HCT116 (cell line): Measurements from ENCODE around the gene MYL12B. TPM values are rescaled to one million over a fixed set of nuclear protein-coding genes. Genes with fewer than 3 reads are reported as not detected.

Experiments
- ATAC-seq: fragments of 200-7000 bp; cut with Tn5 transposase; 2 replicates; pipeline ENCODE4 v1.9.1; 2020; ENCODE audit warnings: mild to moderate bottlenecking, moderate library complexity
- BruUV-seq: library from RNA; stranded (reverse); fragments of 400-500 nt; replicated peaks from 2 replicates; lab custom pipeline; 2021; lab: Mats Ljungman, UMichigan
- CTCF ChIA-PET: fragments of 300-600 bp; sonication (Branson Sonifier 250); formaldehyde crosslinking; loops from one replicate; lab custom pipeline; 2021; ENCODE audit warnings: antibody characterized with exemption; lab: Charles Lee
- POLR2A ChIA-PET: fragments of 300-600, 350-600 bp; sonication (Branson Sonifier 250); formaldehyde crosslinking; loops from one replicate; lab custom pipeline; 2021; ENCODE audit warnings: antibody characterized with exemption; lab: Charles Lee
- RAD21 ChIA-PET, 2 experiments: fragments of 300-600 bp; sonication (Branson Sonifier 250); formaldehyde crosslinking; loops; one replicate each; lab custom pipeline; 2023; ENCODE audit warnings: low total read pairs in 2 of 2; ENCODE audit not compliant: uncharacterized antibody in 2 of 2, unreplicated experiment in 2 of 2, low non-redundant PET in 1 of 2; lab: Charles Lee
- DNase-seq: peaks from one replicate; pipeline ENCODE4 v3.0.0-alpha.2; 2010; ENCODE audit warnings: low read depth, low spot score
- H2AFZ ChIP-seq: fragments of 200-600 bp; shearing (Covaris generic), sonication (generic); 2 replicates; pipeline ENCODE4 v1.6.1; 2017; ENCODE audit warnings: low read depth, mixed run types, mixed read lengths, antibody characterized with exemption, low read length; ENCODE audit not compliant: poor library complexity, severe bottlenecking
- H3K27ac ChIP-seq: 2 replicates; pipeline ENCODE4 v1.5.1; 2012; ENCODE audit warnings: low read depth, low read length
- H3K27me3 ChIP-seq: fragments of 200-600 bp; sonication (generic); 2 replicates; pipeline ENCODE4 v1.6.1; 2016; ENCODE audit warnings: mixed run types, low read length, mixed read lengths; ENCODE audit not compliant: insufficient read depth
- H3K36me3 ChIP-seq, 2 experiments: fragments of 200-500 bp in 1 of 2; fragments of 200-600 bp in 1 of 2; sonication (Bioruptor generic) in 1 of 2; sonication (generic) in 1 of 2; 2 replicates each; pipeline versions ENCODE4 v1.5.1 to v1.6.1; 2014 to 2016; ENCODE audit warnings: low read length in 2 of 2, inconsistent platforms in 1 of 2, mixed read lengths in 1 of 2, mixed run types in 1 of 2; ENCODE audit not compliant: insufficient read depth in 2 of 2, control insufficient read depth in 1 of 2
- H3K4me1 ChIP-seq, 2 experiments: fragments of 200-600 bp in 1 of 2; sonication (generic) in 1 of 2; 2 replicates each; pipeline versions ENCODE4 v1.5.1 to v1.6.1; 2012 to 2017; ENCODE audit warnings: low read length in 2 of 2, inconsistent platforms in 1 of 2, mild to moderate bottlenecking in 1 of 2, mixed read lengths in 1 of 2, mixed run types in 1 of 2, moderate library complexity in 1 of 2; ENCODE audit not compliant: insufficient read depth in 2 of 2, control insufficient read depth in 1 of 2
- H3K4me2 ChIP-seq: fragments of 200-600 bp; sonication (generic); 2 replicates; pipeline ENCODE4 v1.6.1; 2017; ENCODE audit warnings: mixed run types, low read length, mixed read lengths
- H3K4me3 ChIP-seq, 2 experiments: fragments of 200-600 bp in 1 of 2; sonication (generic) in 1 of 2; replicated peaks in 1 of 2; 2 replicates each; pipeline ENCODE4 v1.5.1; 2011 to 2016; ENCODE audit warnings: low read length in 2 of 2, control low read depth in 1 of 2, low read depth in 1 of 2, mild to moderate bottlenecking in 1 of 2, mixed read lengths in 1 of 2, mixed run types in 1 of 2
- H3K79me2 ChIP-seq: fragments of 200-600 bp; sonication (generic); 2 replicates; pipeline ENCODE4 v1.6.1; 2017; ENCODE audit warnings: mild to moderate bottlenecking, mixed run types, low read length, moderate library complexity, mixed read lengths; ENCODE audit not compliant: insufficient read depth
- H3K9ac ChIP-seq: fragments of 200-600 bp; sonication (generic); 2 replicates; pipeline ENCODE4 v1.6.1; 2016; ENCODE audit warnings: low read length, mixed read lengths
- H3K9me2 ChIP-seq: fragments of 200-600 bp; sonication (generic), shearing (Covaris generic); 2 replicates; pipeline ENCODE4 v1.6.1; 2017; ENCODE audit warnings: mixed run types, mild to moderate bottlenecking, moderate library complexity; ENCODE audit not compliant: insufficient read depth
- H3K9me3 ChIP-seq, 2 experiments: fragments of 200-500 bp in 1 of 2; fragments of 200-600 bp in 1 of 2; sonication (Bioruptor generic) in 1 of 2; sonication (generic) in 1 of 2; 2 replicates each; pipeline ENCODE4 v1.6.1; 2014 to 2017; ENCODE audit warnings: low read length in 2 of 2, mixed read lengths in 2 of 2, inconsistent platforms in 1 of 2, low read depth in 1 of 2, mild to moderate bottlenecking in 1 of 2, mixed run types in 1 of 2, moderate library complexity in 1 of 2; ENCODE audit not compliant: control insufficient read depth in 1 of 2, insufficient read depth in 1 of 2
- H4K20me1 ChIP-seq: fragments of 200-600 bp; sonication (generic), shearing (Covaris generic); 2 replicates; pipeline ENCODE4 v1.6.1; 2017; ENCODE audit warnings: mixed run types, mild to moderate bottlenecking, moderate library complexity; ENCODE audit not compliant: insufficient read depth
- ATF3 ChIP-seq: IDR thresholded peaks from 2 replicates; pipeline ENCODE4 v1.6.1; 2012
- CEBPB ChIP-seq: IDR thresholded peaks from 2 replicates; pipeline ENCODE4 v1.6.1; 2012; ENCODE audit warnings: low read depth
- ELF1 ChIP-seq: IDR thresholded peaks from 2 replicates; pipeline ENCODE4 v1.6.1; 2012; ENCODE audit warnings: low read depth, borderline replicate concordance
- EZH2 ChIP-seq: fragments of 200-600 bp; sonication (generic); IDR thresholded peaks from 2 replicates; pipeline ENCODE4 v1.6.1; 2017; ENCODE audit warnings: antibody characterized with exemption, mixed run types
- EZH2phosphoT487 ChIP-seq: fragments of 200-600 bp; IDR thresholded peaks from 2 replicates; pipeline ENCODE4 v1.6.1; 2018; ENCODE audit warnings: antibody characterized with exemption, borderline replicate concordance
- JUND ChIP-seq: IDR thresholded peaks from 2 replicates; pipeline ENCODE4 v1.6.1; 2012
- MAX ChIP-seq: IDR thresholded peaks from 2 replicates; pipeline ENCODE4 v1.6.1; 2012
- POLR2AphosphoS5 ChIP-seq: IDR thresholded peaks from 2 replicates; pipeline ENCODE4 v1.6.1; 2011; ENCODE audit warnings: mild to moderate bottlenecking, low read depth, low read length, moderate library complexity
- RAD21 ChIP-seq: IDR thresholded peaks from 2 replicates; pipeline ENCODE4 v1.6.1; 2012; ENCODE audit warnings: low read depth, mild to moderate bottlenecking
- REST ChIP-seq: IDR thresholded peaks from 2 replicates; pipeline ENCODE4 v1.6.1; 2012; ENCODE audit warnings: low read depth
- SIN3A ChIP-seq: IDR thresholded peaks from 2 replicates; pipeline ENCODE4 v1.6.1; 2012; ENCODE audit warnings: low read depth
- SRF ChIP-seq: IDR thresholded peaks from 2 replicates; pipeline ENCODE4 v1.6.1; 2012; ENCODE audit warnings: low read depth
- TCF7L2 ChIP-seq: IDR thresholded peaks from 2 replicates; pipeline ENCODE4 v1.7.0; 2011; ENCODE audit warnings: borderline replicate concordance, inconsistent platforms; ENCODE audit not compliant: insufficient read depth, insufficient read length; ENCODE audit errors: extremely low read depth
- intact Hi-C: fragments of 100-400 bp; cut with micrococcal nuclease; formaldehyde crosslinking; loops from 2 replicates; pipeline ENCODE4 v1.10.0; 2022
- total RNA-seq: library from RNA; stranded (reverse); gene quantifications from one replicate; pipeline ENCODE4 v1.2.1, GENCODE V29; 2021; ENCODE audit not compliant: unreplicated experiment
- TF ChIP-seq, protein P1 (sequence below), 3 experiments: fragments of 200-600 bp in 1 of 3; sonication (generic) in 1 of 3; IDR thresholded peaks in 2 of 3; conservative IDR thresholded peaks in 1 of 3; 2 replicates each; pipeline ENCODE4 v1.5.1; 2012 to 2017; ENCODE audit warnings: low read depth in 2 of 3, low read length in 2 of 3, antibody characterized with exemption in 1 of 3, borderline replicate concordance in 1 of 3, control low read depth in 1 of 3, mild to moderate bottlenecking in 1 of 3, mixed read lengths in 1 of 3, mixed run types in 1 of 3, moderate library complexity in 1 of 3; ENCODE audit not compliant: insufficient read depth in 1 of 3

MYL12B gene
- total RNA-seq, 1 experiment from 2014 or later = 403 TPM

DNA sequence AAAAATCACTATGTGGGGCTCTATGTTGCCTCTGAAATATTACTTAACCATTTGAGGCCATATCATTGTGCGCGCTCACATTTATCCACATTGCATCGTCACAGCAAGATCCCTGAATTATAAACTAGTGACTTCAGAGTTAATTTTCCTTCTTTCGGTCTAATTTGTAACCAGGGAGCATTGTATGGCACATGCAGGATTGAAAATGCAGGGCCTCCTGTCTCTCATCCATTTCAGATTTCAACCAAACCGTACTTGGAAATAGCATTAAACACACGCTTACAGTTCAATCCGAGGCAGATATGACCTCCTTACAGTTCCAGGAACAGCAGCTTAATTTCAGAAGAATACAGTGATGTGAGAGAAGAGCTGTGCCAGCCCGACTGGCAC lies 42.7 kb upstream of the MYL12B start:
- POLR2A ChIA-PET = no interaction called here
- no peak for ATAC-seq
- H3K9ac ChIP-seq = no peak overlapping the region
- no TSS peak for BruUV-seq
- no peak for TF ChIP-seq SRF
- TF ChIP-seq SIN3A = no peak
- TF ChIP-seq RAD21 = no peak
- TF ChIP-seq, all 23 proteins: peak for 0
- H2AFZ ChIP-seq = no peak overlapping the region
- H3K27ac ChIP-seq = no peak overlapping the region
- no peaks in the 10 kb centered on the region for H3K36me3 ChIP-seq
- H4K20me1 ChIP-seq = no peaks in the 10 kb centered on the region
- DNase-seq = no peak
- H3K9me2 ChIP-seq = no peaks in the 10 kb centered on the region
- RAD21 ChIA-PET = no interaction called here
- H3K4me1 ChIP-seq = no peaks in the 10 kb centered on the region
- intact Hi-C loops = no loop called here
- H3K9me3 ChIP-seq = no peaks in the 10 kb centered on the region
- H3K4me3 ChIP-seq = no peak overlapping the region
- CTCF ChIA-PET = no interaction called here
- no peaks in the 10 kb centered on the region for H3K79me2 ChIP-seq
- H3K27me3 ChIP-seq = no peaks in the 10 kb centered on the region
- H3K4me2 ChIP-seq = no peak overlapping the region

DNA sequence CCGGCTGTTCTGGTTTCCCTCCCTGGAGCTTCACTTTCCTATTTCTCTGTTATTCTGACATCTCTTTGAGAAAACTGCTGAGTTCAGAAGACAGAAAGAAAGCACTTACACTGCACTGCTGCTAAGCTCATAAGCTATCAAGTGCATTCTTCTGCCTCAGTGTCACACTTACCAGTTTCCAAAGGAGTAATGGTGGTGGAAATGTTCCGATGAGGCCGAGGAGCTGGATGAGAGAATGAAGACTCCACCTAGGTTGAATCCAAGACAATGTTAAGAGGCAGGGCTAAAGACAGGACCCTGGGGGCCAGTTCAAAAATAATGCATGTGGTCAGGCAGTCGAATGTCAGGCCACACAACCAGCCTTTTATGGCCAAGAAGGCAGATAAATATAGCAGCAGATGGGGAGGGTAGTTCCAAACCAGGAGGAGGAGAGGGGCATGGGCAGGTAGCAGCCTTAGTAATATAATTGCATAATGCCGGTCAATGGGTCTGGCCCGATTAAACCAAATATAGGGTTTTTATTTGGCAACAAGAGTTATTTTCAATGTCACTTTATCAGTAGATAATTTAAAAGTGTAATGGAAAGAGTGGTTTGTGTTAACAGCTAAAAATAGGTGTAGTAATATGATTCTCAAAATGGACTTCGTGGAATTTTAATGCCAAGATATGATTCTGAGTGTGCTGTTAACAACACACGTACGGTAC lies 42.1 kb upstream of the MYL12B start, which contains the start of gene MYOM1:
Gene MYOM1, minus strand, starts transcription at position 338 of the 705 bp plus-strand sequence. CDS start 4,745 bp downstream, outside the sequence.
- Histone ChIP-seq H3K4me2 (no peak within 1 kb of the TSS), H3K4me1 (no peaks in the 10 kb centered on the region), H3K79me2 (no peaks in the 10 kb centered on the region), H3K9ac (no peak within 1 kb of the TSS), H3K27me3 (no peaks in the 10 kb centered on the region), H4K20me1 (no peaks in the 10 kb centered on the region), H3K9me3 (no peaks in the 10 kb centered on the region), H3K4me3 (no peak within 1 kb of the TSS), H3K9me2 (no peaks in the 10 kb centered on the region), H3K27ac (no peak within 1 kb of the TSS), H3K36me3 (no peaks in the 10 kb centered on the region), H2AFZ (no peak within 1 kb of the TSS)
- CTCF ChIA-PET = no interaction called here
- no peak for DNase-seq
- POLR2A ChIA-PET = no interaction called here
- intact Hi-C loops = no loop called here
- RAD21 ChIA-PET = no interaction called here
- no TSS peak for BruUV-seq
- no peak for ATAC-seq
- TF ChIP-seq ELF1 (no peak), POLR2AphosphoS5 (no peak), EZH2 (no peak), MAX (no peak), JUND (no peak), REST (no peak), SIN3A (no peak), CEBPB (no peak), RAD21 (no peak), TCF7L2 (no peak), ATF3 (no peak), EZH2phosphoT487 (no peak)
- TF ChIP-seq, protein P1, sequence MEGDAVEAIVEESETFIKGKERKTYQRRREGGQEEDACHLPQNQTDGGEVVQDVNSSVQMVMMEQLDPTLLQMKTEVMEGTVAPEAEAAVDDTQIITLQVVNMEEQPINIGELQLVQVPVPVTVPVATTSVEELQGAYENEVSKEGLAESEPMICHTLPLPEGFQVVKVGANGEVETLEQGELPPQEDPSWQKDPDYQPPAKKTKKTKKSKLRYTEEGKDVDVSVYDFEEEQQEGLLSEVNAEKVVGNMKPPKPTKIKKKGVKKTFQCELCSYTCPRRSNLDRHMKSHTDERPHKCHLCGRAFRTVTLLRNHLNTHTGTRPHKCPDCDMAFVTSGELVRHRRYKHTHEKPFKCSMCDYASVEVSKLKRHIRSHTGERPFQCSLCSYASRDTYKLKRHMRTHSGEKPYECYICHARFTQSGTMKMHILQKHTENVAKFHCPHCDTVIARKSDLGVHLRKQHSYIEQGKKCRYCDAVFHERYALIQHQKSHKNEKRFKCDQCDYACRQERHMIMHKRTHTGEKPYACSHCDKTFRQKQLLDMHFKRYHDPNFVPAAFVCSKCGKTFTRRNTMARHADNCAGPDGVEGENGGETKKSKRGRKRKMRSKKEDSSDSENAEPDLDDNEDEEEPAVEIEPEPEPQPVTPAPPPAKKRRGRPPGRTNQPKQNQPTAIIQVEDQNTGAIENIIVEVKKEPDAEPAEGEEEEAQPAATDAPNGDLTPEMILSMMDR (IDR thresholded peaks at IDR 0.05 in 2 of 3, conservative IDR thresholded peaks at IDR 0.05 in 1 of 3; ENCODE audit: borderline replicate concordance in 1 of 3, insufficient read depth in 1 of 3, low read depth in 2 of 3, low read length in 2 of 3) = no peak
